ENCODE measurements around the gene SBK2. TPM values are rescaled to one million over a fixed set of nuclear protein-coding genes. Genes with fewer than 3 reads are reported as not detected.

The SBK2 gene
- total and polyA plus RNA-seq, 8 donors, result 0.28 to 0.46 (median 0.43) TPM; not detected in 5

DNA sequence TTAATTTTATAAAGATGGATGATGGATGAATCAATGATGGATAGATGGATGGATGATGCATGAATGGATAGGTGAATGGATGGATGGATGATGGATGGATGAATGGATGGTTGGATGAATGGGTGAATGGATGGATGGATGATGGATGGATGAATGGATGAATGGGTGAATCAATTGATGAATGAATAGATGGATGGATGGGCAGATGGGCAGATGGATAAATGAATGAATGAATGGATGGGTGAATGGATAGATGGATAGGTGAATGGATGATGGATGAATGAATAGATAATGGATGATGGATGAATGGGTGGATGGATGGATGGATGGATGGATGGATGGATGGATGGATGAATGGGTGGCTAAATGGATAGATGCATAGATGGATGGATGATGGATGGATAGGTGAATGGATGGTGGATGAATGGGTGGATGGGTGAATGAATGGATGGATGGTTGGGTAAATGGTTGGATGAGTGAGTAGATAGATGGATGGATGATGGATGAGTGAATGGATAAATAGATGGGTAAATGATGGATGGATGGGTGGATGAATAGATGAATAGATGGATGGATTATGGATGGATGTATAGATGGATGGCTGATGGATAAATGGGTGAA is 30.9 kb upstream of the SBK2 start:
- no peaks in the 10 kb centered on the region for H3K36me3 ChIP-seq
- DNase-seq, result no peak
- H3K9me3 ChIP-seq, result no peaks in the 10 kb centered on the region
- no peak overlapping the region for H3K4me3 ChIP-seq
- intact Hi-C loops (cut with DNase I), result no loop called here
- no peak for FAIRE-seq
- no peak overlapping the region for H3K27ac ChIP-seq
- ATAC-seq, result no peak
- H3K27me3 ChIP-seq, result no peaks in the 10 kb centered on the region
- H3K4me1 ChIP-seq, result no peaks in the 10 kb centered on the region
- TF ChIP-seq, protein P1, sequence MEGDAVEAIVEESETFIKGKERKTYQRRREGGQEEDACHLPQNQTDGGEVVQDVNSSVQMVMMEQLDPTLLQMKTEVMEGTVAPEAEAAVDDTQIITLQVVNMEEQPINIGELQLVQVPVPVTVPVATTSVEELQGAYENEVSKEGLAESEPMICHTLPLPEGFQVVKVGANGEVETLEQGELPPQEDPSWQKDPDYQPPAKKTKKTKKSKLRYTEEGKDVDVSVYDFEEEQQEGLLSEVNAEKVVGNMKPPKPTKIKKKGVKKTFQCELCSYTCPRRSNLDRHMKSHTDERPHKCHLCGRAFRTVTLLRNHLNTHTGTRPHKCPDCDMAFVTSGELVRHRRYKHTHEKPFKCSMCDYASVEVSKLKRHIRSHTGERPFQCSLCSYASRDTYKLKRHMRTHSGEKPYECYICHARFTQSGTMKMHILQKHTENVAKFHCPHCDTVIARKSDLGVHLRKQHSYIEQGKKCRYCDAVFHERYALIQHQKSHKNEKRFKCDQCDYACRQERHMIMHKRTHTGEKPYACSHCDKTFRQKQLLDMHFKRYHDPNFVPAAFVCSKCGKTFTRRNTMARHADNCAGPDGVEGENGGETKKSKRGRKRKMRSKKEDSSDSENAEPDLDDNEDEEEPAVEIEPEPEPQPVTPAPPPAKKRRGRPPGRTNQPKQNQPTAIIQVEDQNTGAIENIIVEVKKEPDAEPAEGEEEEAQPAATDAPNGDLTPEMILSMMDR (IDR thresholded peaks at IDR 0.05), result no peak

DNA sequence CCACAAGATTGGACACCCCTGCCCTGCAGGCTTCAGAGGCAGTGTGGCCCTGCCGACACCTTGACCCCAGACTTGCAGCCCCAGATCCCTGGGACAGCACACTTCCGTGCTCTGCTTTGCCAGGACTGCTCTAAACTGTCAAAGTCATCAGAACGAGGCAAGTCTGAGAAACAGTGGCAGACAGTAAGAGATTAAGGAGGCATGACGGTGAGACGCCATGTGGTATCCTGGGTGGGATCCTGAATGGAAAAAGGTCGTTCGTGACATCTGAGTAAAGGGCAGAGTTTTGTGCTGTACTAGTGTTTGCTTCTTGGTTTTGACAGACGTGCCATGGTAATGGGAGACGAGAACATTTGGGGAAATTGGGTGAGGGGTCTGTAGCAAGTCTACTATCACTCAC is 29.9 kb upstream of the SBK2 start:
- FAIRE-seq (no peak), ATAC-seq (no peak), DNase-seq (no peak)
- no peaks in the 10 kb centered on the region for H3K4me1 ChIP-seq
- H3K36me3 ChIP-seq, result no peaks in the 10 kb centered on the region
- TF ChIP-seq, protein P1 (IDR thresholded peaks at IDR 0.05), result no peak
- WGBS, 2 donors, result 42 to 46% methylated on average over 9 of the region's 9 CpGs
- H3K9me3 ChIP-seq, result no peaks in the 10 kb centered on the region
- no peak overlapping the region for H3K4me3 ChIP-seq
- no peaks in the 10 kb centered on the region for H3K27me3 ChIP-seq
- no peak overlapping the region for H3K27ac ChIP-seq
- intact Hi-C loops (cut with DNase I), result no loop called here

DNA sequence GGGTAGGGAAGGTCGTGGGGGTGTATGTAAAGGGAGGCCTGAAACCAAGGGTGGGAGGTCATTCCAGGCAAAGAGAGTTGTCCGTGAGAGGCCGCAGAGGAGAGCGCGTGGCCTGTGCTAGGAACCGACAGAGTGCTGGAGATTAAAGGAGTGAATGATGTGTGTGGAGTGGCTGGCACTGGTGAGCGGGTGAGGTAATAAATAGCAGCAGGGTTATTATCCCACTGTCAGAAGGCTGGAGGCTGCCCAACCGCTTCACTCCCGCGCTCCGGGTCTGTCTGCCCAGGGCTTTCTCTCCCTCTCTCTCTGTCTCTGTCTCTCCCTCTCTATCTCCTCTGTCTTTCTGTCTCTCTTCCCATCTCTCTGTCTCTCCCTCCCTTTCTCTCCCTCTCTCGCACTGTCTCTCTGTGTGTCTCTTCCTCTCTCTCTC is 26.3 kb upstream of the SBK2 start:
- Histone ChIP-seq H3K36me3 (no peaks in the 10 kb centered on the region), H3K27ac (peak overlapping the region in 1 of 4 donors; percentile 48), H3K9me3 (no peaks in the 10 kb centered on the region), H3K27me3 (no peaks in the 10 kb centered on the region), H3K4me3 (no peak overlapping the region), H3K4me1 (no peaks in the 10 kb centered on the region)
- TF ChIP-seq, protein P1 (IDR thresholded peaks at IDR 0.05), result no peak
- intact Hi-C loops (cut with DNase I), result no loop called here
- 58 to 60% methylated on average over 12 of the region's 12 CpGs for WGBS, 2 donors
- FAIRE-seq (no peak), ATAC-seq (peak; percentile 69 to 93 (median 87)), DNase-seq (peak in 3 of 6 donors; percentile 47 to 55 (median 49))

DNA sequence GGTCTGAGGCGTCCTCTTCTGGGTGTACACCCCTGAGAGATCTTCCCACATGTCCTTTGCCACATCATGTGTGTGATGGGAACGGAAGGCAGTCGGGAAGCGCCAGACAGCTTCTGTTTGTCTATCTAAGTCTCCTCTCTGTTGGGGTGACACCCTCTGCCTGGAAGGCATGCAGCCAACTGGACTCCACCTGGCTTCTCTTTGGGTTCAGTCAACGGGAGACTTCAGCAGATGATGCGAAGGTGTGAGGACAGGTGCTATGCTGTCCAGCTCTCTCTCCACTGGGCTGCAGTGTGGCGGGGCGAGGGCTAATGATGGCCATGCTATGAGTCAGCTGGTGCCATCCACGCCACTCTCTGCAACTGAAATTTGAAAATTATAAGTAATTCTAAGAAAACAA is 22.8 kb upstream of the SBK2 start:
- no peaks in the 10 kb centered on the region for H3K4me1 ChIP-seq
- H3K9me3 ChIP-seq, result no peaks in the 10 kb centered on the region
- no peak overlapping the region for H3K4me3 ChIP-seq
- H3K27ac ChIP-seq, result no peak overlapping the region
- H3K36me3 ChIP-seq, result no peaks in the 10 kb centered on the region
- FAIRE-seq, result no peak
- intact Hi-C loops (cut with DNase I), result no loop called here
- no peaks in the 10 kb centered on the region for H3K27me3 ChIP-seq
- ATAC-seq, result no peak
- TF ChIP-seq, protein P1 (IDR thresholded peaks at IDR 0.05), result no peak
- WGBS, 2 donors, result 62 to 76% methylated on average over 9 of the region's 9 CpGs
- no peak for DNase-seq

DNA sequence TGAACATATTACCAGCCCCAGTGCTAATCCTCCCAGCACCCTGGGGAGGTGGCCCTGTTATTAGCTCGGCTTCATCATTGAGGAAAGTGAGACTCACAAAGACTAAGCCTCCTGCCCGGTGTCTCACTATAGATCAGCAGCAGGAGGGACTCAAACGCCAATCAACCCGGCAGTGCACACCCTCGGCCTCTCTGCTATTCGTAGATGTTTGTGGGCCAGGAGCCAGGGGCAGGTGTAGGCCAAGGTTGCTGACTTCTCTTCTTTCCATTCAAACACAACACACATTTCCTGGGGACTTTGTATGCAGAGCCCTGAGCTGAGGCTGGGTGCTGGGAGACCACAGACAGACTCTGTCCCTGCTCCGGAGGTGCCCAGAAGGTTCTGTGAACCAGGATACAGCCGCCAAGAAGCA is 17.8 kb upstream of the SBK2 start:
- 45% methylated on average over 8 of the region's 8 CpGs for WGBS, 2 donors
- no peaks in the 10 kb centered on the region for H3K27me3 ChIP-seq
- H3K27ac ChIP-seq, result no peak overlapping the region
- intact Hi-C loops (cut with DNase I), result no loop called here
- TF ChIP-seq, protein P1 (IDR thresholded peaks at IDR 0.05), result no peak
- peak in 2 of 4 donors; percentile 56 to 65 for ATAC-seq
- no peak for FAIRE-seq
- H3K4me3 ChIP-seq, result no peak overlapping the region
- no peak for DNase-seq
- H3K9me3 ChIP-seq, result no peaks in the 10 kb centered on the region
- peaks cover 0 to 3% (median 0%) of the 10 kb centered on the region in 3 donors for H3K4me1 ChIP-seq
- no peaks in the 10 kb centered on the region for H3K36me3 ChIP-seq
